Activated naive CD4-positive, alpha-beta T cell (primary cell): ENCODE data around the gene EGLN3.

Experiments
- DNase-seq, 4 experiments: peaks; one replicate each; lab custom pipeline; 2025; lab: John Stamatoyannopoulos, UW

The EGLN3 gene

DNA sequence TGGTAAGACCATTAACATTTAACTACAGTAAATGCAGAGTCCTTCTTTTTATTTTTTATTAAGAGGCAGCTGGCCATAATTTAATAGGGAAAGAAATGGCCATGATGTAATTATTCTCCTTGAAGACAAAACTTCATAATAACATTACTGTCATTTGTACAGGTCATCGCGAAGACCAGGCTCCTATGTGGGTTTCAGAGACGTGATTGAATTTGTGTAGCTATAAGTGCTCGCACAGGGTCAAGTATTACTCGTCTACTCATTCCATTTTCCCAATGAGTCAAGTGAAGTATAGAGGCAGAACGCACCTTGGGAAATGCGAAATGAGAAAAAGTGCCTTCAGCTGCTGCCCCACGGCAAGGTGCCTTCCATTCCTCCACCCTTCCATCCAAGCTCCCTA, 40.4 kb downstream of the EGLN3 start:
- no peak for DNase-seq

DNA sequence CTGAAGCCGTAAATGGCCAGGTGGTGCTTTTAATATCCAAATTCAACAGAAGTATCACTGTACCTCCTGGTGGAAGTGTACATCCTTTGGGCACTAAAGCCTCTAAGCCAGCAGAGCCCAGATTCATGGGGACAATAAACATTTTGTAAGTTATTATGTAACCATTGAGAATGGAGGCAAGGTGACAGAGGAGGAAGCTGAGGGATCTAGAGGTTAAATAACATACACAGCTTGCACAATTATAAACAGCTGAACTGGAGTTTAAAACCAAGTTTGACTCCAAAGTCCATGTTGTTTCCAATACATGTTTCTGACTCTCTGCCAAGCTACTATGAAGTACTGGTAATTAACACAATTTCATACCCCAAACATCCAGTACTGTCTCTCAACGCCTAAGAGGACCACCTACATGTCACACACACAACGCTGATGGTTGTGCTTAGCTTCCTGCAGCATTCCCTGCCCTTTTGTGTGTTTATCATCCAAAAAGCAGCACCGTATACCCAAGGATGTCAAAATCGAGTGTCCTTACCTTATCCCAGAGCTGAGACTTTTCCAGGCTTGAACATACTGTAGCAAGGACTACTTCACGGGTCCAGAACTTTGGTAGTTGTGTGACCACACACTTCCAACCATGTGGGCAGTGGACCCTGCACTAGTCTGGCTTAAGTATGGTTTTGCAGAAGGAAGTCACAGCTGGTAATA, 41.3 kb downstream of the EGLN3 start:
- no peak for DNase-seq

DNA sequence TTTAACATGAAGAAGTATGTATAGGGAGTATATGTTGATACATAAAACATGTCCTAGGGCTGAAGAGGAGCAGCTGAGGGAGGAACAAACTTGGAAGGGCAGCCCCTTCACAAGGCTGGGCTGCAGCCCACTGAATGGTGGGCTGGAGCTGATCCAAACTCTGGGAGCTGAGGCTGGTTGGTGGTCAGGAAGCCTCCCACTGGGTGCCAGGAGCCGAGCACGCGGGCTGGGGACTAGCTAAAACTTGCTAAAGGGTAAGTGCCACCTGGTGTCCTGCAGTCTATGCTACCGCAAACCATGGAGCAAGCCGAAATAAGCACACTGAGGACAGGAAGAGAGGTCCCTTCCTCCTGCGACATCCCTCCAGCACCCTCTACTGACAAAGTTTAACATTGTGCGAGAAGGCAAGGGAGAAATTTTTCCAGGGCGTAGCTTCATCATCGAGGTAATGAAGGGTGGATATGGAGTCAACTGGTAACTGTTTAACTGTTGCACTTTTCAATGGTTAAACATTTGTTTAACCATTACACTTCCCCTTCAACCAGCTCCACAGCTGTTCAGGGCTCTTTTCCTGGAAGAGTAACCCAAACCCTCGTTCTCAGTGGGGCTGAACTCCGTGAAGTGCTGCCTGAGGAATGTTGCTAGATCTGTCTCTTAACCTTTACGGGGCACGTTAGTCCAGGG, 42.2 kb downstream of the EGLN3 start:
- no peak for DNase-seq

DNA sequence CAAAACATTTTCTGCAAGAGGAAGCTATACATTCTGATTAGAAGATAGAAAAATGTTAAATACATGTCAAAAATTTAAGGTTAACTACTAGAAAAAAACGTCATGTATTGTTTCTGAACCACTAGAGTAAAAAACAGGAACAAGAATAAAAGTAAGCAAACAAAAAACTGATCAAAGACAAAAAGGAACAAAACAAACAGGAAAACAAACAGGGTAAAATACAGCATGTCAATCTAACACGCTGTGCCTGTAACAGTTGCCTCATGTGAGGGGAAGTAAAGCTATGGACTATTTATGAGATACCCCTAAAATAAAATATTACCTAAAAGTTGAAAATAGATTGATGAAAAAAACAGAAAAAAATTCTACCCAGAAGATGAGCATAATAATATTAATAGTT, 43.9 kb downstream of the EGLN3 start:
- no peak for DNase-seq

DNA sequence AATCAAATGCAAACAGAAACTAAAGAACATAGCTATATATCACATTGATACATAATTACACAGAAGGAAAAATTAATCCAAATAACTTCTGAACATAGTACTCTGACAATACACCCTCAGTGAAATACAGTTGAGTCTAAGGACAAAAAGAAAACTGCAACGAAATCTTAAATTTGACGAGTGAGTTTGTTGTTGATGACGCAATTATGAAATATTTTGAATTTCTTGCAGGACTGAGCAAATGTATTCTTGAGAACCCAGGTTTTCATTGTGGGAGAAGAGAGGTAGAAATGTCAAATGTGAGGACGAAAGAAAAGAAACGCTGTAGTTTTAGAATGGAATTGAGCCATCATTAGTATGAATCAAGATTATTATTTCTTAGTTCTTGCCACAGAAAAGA, 46.3 kb downstream of the EGLN3 start:
- no peak for DNase-seq

DNA sequence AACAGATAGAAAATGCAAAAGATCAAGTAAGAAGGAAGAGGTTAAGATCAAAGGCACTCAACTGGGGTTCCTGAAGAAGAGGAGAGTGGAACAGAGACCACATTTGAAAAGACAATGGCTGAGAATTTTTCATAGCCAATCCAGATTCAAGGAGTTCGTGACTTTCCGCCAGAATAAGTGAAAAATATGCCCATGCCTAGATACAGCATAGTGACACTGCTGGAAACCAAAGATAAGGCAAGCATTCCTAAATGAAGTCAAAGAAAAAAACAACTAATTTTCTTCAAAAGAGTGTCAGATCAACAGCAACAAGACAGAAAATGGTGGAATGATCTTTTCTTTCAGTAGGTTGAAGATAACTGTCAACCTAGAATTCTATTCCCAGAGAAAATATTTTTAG, 47.5 kb downstream of the EGLN3 start:
- DNase-seq = no peak

DNA sequence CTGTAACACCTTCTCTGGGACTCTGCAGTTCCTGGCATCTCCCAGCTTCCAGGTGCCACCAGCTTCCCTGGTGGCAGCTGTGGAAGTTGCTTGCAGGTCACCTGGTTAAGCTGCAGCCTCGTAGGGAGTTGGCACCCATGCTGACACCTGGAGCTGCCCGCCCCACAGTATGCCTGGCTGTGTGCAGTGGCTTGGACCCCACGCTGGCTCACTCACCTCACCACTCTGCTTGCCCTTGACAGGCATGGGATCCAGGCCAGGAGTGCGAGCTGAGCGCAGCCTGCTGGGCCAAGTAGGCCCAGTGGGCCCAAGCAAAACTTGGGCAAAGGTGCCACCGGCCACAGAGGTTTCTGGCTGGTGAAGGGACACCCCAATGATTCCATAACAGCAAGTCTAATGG, 48.5 kb downstream of the EGLN3 start:
- DNase-seq = no peak

DNA sequence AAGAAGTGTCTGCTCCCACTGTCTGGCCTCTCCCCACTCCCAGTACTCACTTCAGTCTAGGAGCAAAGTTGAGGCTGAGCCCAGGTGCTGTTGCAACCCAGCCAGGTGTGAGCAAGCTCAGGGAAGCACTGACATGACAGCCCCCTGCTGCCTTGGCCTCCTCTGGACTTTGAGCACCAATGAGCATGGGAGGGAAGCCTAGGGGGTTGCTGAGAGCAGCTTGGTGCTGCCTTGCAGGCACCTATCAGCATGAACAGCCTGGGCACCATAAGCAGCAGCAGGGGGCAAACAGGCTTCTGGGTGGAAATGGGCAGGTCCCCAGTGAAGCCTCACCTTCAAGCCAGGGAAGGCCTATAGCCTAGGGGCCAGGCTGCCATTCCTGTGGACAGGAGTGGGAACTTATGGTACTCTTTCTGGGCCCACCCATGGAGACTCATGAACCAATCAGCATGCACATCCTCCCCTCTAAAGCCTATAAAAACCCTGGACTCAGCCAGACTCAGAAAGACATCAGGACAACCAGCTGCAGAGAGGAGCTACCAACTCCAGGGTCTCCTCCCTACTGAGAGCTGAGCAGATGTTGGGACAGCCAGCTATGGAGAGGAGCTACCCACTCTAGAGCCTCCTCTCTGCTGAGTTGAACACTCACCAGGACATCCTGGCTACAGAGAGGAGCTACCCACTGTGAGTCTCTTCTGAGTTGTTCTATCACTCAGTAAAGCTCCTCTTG, 49.3 kb downstream of the EGLN3 start:
- DNase-seq = no peak

DNA sequence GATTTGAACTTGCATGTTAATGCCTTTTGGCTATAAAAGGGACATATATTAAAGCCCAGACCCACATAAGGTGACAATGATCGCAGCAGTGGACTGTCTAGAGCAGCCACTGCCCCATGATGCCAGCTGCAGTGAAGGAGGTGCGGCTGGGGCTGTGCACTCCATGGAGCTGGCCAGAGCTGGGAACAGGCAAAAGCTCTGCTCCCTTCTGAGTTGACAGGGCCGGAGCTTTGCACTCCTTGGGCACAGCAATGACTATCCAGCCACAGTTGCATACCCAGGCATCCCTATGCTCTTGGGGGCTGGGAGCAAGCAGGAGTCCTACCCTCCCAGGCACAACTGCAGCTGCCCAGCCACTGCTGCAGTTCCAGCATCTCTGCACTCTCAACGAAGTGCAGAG, 50.2 kb downstream of the EGLN3 start:
- DNase-seq = no peak

DNA sequence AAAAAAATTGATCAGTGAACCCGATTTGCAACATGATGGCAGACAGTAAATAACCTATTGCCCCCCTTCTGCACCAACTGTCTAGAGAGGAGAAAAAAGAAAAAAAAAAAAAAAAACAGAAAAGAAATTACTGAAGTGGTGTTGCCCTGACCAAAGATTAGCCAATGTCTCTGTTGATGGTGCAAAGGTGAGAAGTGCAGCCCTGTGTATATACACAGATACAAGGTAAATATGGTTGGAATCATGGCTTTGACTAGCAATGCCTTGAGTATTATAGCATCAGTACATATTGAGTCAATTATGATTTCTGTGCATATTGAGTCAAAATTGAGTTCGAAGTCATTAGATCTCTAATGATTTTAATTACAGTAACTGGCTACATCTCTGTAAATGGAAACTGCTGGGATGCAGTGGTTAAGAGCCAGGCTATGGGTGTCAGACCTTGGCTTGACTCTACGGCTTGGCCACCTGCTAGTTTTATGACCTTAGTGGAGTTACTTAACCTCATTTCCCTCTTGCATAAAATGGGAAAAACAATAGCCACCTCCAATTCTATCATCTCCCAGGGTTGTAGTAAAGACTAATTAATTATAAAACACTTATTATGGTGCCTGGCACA, 51.0 kb downstream of the EGLN3 start:
- DNase-seq = no peak

DNA sequence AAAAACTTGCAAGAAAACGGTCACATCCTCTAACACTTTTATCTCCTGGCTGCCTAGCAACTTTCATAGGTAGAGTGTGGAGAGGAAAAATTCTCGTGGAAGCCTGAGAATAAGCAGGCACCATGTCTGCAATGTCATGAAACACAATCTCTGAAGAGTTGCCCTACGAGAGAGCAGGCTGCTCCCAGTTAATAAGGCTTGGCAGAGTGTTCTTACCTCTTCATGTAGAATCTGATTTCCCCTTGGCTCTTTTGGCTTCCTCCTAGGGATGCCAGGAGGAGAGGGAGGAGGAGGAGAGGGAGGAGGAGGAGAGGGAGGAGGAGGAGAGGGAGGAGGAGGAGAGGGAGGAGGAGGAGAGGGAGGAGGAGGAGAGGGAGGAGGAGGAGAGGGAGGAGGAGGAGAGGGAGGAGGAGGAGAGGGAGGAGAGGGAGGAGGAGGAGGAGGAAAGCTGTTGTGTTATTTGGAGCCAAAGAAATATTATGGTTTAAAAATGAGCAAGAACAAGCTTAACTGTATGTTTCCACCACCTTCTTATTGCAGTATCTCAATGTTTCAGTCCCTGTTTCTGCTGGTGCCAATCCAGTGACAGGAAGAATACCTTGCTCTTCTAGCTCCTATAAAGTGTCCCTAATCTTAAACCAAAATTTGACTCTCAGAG, 52.9 kb downstream of the EGLN3 start:
- DNase-seq = no peak

DNA sequence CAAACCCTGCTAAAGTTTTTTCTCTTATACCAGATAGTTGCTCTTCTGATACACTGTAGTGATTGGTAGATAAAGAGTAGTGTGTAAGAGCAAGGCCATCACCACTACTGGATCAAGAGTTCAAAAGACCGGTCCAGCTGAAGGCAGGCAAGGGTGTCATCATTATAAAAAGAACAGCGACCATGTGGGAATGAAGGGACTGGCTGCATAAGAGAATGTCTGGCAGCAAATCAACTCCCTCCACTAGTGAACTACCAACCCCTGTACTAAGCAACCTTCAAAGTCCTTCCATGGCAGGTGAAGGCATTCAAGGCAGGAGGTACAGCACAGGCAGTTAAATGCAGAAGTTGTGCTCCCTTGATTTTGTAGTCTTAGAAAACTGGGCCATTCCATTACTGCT, 53.5 kb downstream of the EGLN3 start:
- no peak for DNase-seq

DNA sequence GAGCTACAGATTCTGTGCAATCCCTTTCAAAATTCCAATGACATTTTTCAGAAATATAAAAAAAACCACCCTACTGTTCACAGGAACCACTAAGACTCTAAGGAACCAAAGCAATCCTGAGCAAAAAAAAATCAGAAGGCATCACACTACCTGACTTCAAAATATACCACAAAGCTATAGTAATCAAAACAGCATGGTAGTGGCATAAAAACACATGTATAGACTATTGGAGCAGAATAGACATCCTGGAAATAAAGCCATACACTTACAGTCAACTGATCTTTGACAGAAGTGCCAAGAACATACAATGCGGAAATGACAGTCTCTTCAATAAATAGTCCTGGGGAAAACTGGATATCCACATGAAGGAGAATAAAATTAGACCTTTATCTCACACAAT, 56.5 kb downstream of the EGLN3 start:
- no peak for DNase-seq

DNA sequence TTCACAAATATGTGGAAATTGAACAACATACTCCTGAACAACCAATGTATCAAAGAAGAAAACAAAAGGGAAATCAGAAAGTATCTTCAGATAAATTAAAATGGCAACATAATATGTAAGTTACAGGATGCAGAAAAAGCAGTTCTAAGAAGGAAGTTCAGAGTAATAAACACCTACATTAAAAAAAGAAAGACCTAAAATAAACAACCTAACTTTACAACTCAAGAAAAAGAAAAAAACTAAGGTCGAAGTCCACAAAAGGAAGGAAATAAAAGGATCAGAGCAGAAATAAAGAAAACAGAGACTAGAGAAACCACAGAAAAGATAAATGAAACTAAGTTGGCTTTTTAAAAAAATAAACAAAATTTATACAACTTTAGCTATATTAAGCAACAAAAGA, 59.2 kb downstream of the EGLN3 start:
- no peak for DNase-seq

DNA sequence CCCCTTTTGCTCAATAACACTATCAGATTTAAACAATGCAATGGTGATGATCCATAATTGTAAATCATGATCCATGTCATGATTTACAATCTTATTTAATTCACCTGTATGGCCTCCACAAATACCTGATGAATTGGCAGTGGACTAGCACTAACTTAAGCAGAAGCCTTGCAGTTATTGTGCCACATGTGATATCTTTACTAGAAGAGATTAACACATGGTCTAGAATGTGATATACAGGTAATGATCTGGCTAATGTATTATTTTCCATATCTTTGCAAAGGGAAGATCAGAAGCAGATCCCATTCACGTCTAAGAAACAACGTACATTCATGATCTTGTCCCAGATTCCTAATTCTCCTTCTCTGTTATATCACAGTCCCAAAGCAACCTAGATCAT, 66.0 kb downstream of the EGLN3 start:
- DNase-seq = no peak

DNA sequence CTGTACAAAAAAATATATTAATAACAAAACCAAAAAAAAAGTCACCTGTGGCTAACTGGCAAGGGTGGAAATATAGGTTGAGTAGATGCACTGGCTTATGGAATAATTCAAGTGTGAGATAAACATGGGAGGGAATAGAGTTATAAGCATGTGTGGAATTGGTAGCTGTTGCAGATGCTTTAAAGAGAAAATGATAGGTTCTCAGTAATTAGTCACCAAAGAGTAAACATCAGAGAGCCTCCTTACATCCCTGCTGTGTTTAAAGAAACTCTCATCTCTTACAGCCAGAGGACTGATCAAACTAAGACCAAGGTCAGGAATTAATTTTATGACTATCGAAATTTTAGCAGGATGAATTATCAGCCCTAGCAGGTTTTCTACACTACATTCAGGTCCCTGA, 70.5 kb downstream of the EGLN3 start:
- no peak for DNase-seq

DNA sequence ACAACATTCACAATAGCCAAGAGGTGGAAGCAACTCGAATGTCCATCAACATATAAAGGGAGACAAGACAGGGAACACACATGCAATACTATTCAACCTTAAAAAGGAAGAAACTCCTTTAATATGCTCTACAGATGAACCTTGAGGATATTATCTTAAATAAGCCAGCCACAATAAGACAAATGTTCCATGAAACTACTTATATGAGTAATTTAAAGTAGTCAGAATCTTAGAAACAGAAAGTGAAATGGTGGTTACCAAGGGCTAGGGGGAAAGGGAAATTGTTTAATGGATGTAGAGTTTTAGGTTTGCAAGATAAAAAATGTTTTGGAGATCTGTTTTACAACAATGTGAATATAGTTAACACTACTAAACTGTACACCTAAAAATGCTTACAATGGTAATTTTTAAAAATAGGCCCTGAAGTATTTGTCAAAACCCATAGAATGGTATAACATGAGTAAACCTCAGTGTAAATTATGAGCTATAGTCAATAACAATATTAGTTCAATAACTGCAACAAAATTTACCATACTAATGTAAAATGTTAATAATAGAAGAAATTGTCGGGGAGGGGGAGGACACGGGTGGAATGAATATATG, 71.1 kb downstream of the EGLN3 start:
- DNase-seq = no peak

DNA sequence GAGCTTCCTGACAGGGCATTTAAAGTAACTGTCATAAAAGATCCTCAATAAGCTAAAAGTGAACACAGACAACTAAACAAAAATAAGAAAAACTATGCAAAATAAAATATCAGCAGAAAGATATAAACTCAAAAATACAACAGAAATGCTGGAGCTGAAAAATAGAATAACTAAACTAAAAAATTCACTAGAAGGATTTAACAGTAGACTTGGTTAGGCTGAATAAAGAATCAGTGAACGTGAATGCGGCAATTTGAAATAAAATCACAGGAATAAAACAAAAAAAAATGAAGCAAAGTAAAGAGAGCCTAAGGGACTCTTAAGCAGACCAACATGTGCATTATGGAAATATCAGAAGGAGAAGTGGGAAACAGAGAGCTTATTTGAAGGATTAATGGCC, 74.6 kb downstream of the EGLN3 start:
- DNase-seq = no peak
